HepG2 (cell line): ENCODE data around the gene USP7. TPM values are rescaled to one million over a fixed set of nuclear protein-coding genes. Genes with fewer than 3 reads are reported as not detected.

Experiments
- EP300 ChIP-seq, 3 experiments: sonication (generic) in 1 of 3; formaldehyde crosslinking in 1 of 3; IDR thresholded peaks; 2 replicates each; pipeline versions ENCODE4 v1.5.1 to v1.6.1; 2011 to 2020; ENCODE audit warnings: low read depth in 2 of 3, low read length in 2 of 3, borderline replicate concordance in 1 of 3, improper control_type of control experiment in 1 of 3, mild to moderate bottlenecking in 1 of 3, missing genetic modification reagents in 1 of 3, moderate library complexity in 1 of 3
- RBM39 ChIP-seq: fragments of 200-400 bp; formaldehyde crosslinking; IDR thresholded peaks from one replicate; pipeline ENCODE4 v1.6.1; 2018; ENCODE audit warnings: antibody characterized with exemption, mild to moderate bottlenecking, low read depth, low read length; ENCODE audit not compliant: poor library complexity, severe bottlenecking
- THAP9 ChIP-seq: sonication (generic); formaldehyde crosslinking; IDR thresholded peaks from 2 replicates; pipeline ENCODE4; 2020; ENCODE audit warnings: missing genetic modification reagents, mild to moderate bottlenecking, borderline replicate concordance
- ZNF17 ChIP-seq: sonication (generic); formaldehyde crosslinking; IDR thresholded peaks from 2 replicates; pipeline ENCODE4 v1.5.0; 2020; ENCODE audit warnings: mild to moderate bottlenecking, missing genetic modification reagents
- ZNF326 ChIP-seq: sonication (generic); formaldehyde crosslinking; IDR thresholded peaks from 2 replicates; pipeline ENCODE4 v1.4.0; 2020; ENCODE audit warnings: missing genetic modification reagents, borderline replicate concordance
- ZXDC ChIP-seq: sonication (generic); formaldehyde crosslinking; IDR thresholded peaks from 2 replicates; pipeline ENCODE4 v1.5.0; 2020; ENCODE audit warnings: mild to moderate bottlenecking, missing genetic modification reagents
- polyA plus RNA-seq, 8 experiments: library from polyadenylated mRNA; depleted of rRNA in 3 of 8; stranded (reverse) in 7 of 8; unstranded in 1 of 8; fragments of >200 nt; fragmentation: Illumina TruSeq in 4 of 8; extraction: Trizol in 4 of 8; gene quantifications; 2 replicates each; pipeline versions ENCODE4 v1.2.1 to v1.2.3, GENCODE V29; 2011 to 2016; ENCODE audit warnings: low read depth in 4 of 8, missing spikeins in 1 of 8, mixed read lengths in 1 of 8; ENCODE audit not compliant: insufficient read depth in 1 of 8
- total RNA-seq, 5 experiments: library from RNA; depleted of rRNA; stranded (reverse); fragments of >200 nt; fragmentation: Illumina TruSeq; extraction: Trizol; gene quantifications; 2 replicates each; pipeline ENCODE4 v1.2.3, GENCODE V29; 2016; ENCODE audit warnings: low read depth in 1 of 5
- TF ChIP-seq, protein P1 (sequence below): sonication (generic); formaldehyde crosslinking; IDR thresholded peaks from 2 replicates; pipeline ENCODE4 v1.4.0; 2020; ENCODE audit warnings: low read depth, mild to moderate bottlenecking, missing genetic modification reagents
- TF ChIP-seq, protein P2 (sequence below): sonication (generic); formaldehyde crosslinking; IDR thresholded peaks from 2 replicates; pipeline ENCODE4 v1.4.0; 2020; ENCODE audit warnings: low read depth, missing genetic modification reagents
- TF ChIP-seq, protein P3 (sequence below): fragments of 450-650 bp; IDR thresholded peaks from 2 replicates; pipeline ENCODE4 v1.6.1; 2016

The USP7 gene
- total and polyA plus RNA-seq, 2 of the 13 experiments (the other 11 are each of a cell fraction or from before 2014, with no cell fraction given), result 52.5 to 173 TPM

DNA sequence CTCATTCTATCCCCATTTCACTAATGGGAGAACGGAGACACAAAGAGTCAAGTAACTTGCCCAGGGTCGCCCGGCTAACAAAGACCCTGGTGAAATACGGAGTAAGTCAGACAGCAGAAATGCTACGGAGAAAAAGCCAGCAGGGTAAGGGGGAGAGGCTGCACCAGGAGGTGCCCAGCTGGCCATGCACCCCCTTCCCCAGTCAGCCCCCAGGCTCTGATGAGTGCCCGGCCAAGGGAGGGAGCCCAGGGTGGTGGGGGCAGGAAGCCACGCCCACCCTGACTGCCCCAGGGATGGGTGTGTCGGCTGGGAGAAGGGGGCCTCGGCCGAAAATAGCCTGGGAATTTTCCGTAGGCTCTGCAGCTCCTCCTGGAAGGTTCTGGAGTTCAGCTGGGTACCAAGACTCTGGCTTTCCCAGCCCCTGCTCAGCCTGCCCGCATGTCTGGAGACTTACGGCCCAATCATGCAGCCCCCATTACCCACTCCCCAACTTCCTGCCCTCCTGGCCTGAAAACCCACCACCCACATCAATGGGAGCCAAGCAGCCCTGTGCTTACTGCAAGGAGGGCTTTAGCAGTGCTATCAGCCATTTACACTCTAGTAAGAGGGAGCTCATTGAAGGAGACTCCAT, 99.1 kb downstream of the USP7 start (continued):
- TF ChIP-seq RBM39, result peak; percentile 19
- no peak for TF ChIP-seq ZNF17 (CRISPR knock-in tag)
- TF ChIP-seq ZXDC (CRISPR knock-in tag), result 0 out of 2 replicates have a peak, but pooled peaks have one; percentile 32
- peak in 1 of 2 experiments; percentile 35; a peak in 1 of 4 replicates for TF ChIP-seq EP300 (IDR thresholded peaks at IDR 0.05; ENCODE audit: low read depth in 2 of 2, low read length in 2 of 2)
- TF ChIP-seq EP300 (CRISPR knock-in tag; IDR thresholded peaks at IDR 0.05; ENCODE audit: borderline replicate concordance), result no peak
- TF ChIP-seq THAP9 (CRISPR knock-in tag), result no peak
- no peak for TF ChIP-seq ZNF326 (CRISPR knock-in tag)
- TF ChIP-seq, protein P1, sequence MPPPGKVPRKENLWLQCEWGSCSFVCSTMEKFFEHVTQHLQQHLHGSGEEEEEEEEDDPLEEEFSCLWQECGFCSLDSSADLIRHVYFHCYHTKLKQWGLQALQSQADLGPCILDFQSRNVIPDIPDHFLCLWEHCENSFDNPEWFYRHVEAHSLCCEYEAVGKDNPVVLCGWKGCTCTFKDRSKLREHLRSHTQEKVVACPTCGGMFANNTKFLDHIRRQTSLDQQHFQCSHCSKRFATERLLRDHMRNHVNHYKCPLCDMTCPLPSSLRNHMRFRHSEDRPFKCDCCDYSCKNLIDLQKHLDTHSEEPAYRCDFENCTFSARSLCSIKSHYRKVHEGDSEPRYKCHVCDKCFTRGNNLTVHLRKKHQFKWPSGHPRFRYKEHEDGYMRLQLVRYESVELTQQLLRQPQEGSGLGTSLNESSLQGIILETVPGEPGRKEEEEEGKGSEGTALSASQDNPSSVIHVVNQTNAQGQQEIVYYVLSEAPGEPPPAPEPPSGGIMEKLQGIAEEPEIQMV (CRISPR knock-in tag), result no peak
- TF ChIP-seq, protein P2, sequence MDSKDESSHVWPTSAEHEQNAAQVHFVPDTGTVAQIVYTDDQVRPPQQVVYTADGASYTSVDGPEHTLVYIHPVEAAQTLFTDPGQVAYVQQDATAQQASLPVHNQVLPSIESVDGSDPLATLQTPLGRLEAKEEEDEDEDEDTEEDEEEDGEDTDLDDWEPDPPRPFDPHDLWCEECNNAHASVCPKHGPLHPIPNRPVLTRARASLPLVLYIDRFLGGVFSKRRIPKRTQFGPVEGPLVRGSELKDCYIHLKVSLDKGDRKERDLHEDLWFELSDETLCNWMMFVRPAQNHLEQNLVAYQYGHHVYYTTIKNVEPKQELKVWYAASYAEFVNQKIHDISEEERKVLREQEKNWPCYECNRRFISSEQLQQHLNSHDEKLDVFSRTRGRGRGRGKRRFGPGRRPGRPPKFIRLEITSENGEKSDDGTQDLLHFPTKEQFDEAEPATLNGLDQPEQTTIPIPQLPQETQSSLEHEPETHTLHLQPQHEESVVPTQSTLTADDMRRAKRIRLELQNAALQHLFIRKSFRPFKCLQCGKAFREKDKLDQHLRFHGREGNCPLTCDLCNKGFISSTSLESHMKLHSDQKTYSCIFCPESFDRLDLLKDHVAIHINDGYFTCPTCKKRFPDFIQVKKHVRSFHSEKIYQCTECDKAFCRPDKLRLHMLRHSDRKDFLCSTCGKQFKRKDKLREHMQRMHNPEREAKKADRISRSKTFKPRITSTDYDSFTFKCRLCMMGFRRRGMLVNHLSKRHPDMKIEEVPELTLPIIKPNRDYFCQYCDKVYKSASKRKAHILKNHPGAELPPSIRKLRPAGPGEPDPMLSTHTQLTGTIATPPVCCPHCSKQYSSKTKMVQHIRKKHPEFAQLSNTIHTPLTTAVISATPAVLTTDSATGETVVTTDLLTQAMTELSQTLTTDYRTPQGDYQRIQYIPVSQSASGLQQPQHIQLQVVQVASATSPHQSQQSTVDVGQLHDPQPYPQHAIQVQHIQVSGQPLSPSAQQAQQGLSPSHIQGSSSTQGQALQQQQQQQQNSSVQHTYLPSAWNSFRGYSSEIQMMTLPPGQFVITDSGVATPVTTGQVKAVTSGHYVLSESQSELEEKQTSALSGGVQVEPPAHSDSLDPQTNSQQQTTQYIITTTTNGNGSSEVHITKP (CRISPR knock-in tag), result 0 out of 2 replicates have a peak, but pooled peaks have one; percentile 11
- TF ChIP-seq, protein P3, sequence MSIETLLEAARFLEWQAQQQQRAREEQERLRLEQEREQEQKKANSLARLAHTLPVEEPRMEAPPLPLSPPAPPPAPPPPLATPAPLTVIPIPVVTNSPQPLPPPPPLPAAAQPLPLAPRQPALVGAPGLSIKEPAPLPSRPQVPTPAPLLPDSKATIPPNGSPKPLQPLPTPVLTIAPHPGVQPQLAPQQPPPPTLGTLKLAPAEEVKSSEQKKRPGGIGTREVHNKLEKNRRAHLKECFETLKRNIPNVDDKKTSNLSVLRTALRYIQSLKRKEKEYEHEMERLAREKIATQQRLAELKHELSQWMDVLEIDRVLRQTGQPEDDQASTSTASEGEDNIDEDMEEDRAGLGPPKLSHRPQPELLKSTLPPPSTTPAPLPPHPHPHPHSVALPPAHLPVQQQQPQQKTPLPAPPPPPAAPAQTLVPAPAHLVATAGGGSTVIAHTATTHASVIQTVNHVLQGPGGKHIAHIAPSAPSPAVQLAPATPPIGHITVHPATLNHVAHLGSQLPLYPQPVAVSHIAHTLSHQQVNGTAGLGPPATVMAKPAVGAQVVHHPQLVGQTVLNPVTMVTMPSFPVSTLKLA, result no peak
